Lung (tissue), 16 donors: ENCODE measurements around the gene LRRC40. TPM values are rescaled to one million over a fixed set of nuclear protein-coding genes. Genes with fewer than 3 reads are reported as not detected.

Experiments used
- ATAC-seq: fragments of 200-7000 bp; cut with Tn5 transposase; one replicate; pipeline ENCODE4 v1.9.1; 2020; ENCODE audit warnings: moderate number of reproducible peaks; ENCODE audit not compliant: insufficient read depth, low FRiP score
- DNase-seq, 3 donors: peaks; one replicate each; pipeline ENCODE4 v3.0.0-alpha.2; 2013 to 2017
- H3K27ac ChIP-seq, 2 donors: one replicate each; pipeline ENCODE4 v1.5.1; 2013; ENCODE audit warnings: mild to moderate bottlenecking in 2 of 2, moderate library complexity in 2 of 2, control low read depth in 1 of 2, inconsistent platforms in 1 of 2, low read depth in 1 of 2, low read length in 1 of 2
- H3K27me3 ChIP-seq, 3 donors: one replicate each; pipeline ENCODE4 v1.5.1; 2013; ENCODE audit warnings: low read length in 2 of 3; ENCODE audit not compliant: control insufficient read depth in 3 of 3, insufficient read depth in 3 of 3
- H3K36me3 ChIP-seq, 4 donors: one replicate each; pipeline ENCODE4 v1.5.1; 2013; ENCODE audit warnings: low read length in 4 of 4, mild to moderate bottlenecking in 1 of 4, moderate library complexity in 1 of 4; ENCODE audit not compliant: control insufficient read depth in 4 of 4, insufficient read depth in 4 of 4
- H3K4me1 ChIP-seq, 5 donors: one replicate each; pipeline ENCODE4 v1.5.1; 2013; ENCODE audit warnings: low read length in 5 of 5, mild to moderate bottlenecking in 2 of 5, moderate library complexity in 1 of 5; ENCODE audit not compliant: control insufficient read depth in 5 of 5, insufficient read depth in 5 of 5
- H3K4me3 ChIP-seq: one replicate; pipeline ENCODE4 v1.5.1; 2013; ENCODE audit warnings: mild to moderate bottlenecking, control low read depth, moderate library complexity
- H3K9ac ChIP-seq, 2 donors: one replicate each; pipeline ENCODE4 v1.5.1; 2013; ENCODE audit warnings: low read length in 2 of 2, control low read depth in 1 of 2; ENCODE audit not compliant: insufficient read depth in 1 of 2
- H3K9me3 ChIP-seq, 4 donors: one replicate each; pipeline ENCODE4 v1.5.1; 2013; ENCODE audit warnings: low read length in 3 of 4, mild to moderate bottlenecking in 1 of 4, moderate library complexity in 1 of 4; ENCODE audit not compliant: control insufficient read depth in 4 of 4, insufficient read depth in 3 of 4
- WGBS, 2 donors: extraction: QIAGEN DNeasy Blood & Tissue Kit; methylation state at CpG; one replicate each; pipeline ENCODE4 v1.1.7; 2013; 5-methylcytosine and 5-hydroxymethylcytosine counted together
- long read RNA-seq, 5 donors: transcript quantifications; one replicate each; lab custom pipeline, GENCODE V29; 2026
- polyA plus RNA-seq, 2 donors: library from polyadenylated mRNA; stranded (reverse); fragments of 200-250 nt; gene quantifications; one replicate each; pipeline ENCODE4 v1.2.1, GENCODE V29; 2013
- total RNA-seq, 2 donors: library from RNA; depleted of rRNA in 1 of 2; stranded (reverse); fragments of >200 nt in 1 of 2; gene quantifications; one replicate each; pipeline ENCODE4 v1.2.1, GENCODE V29; 2014 to 2021
- TF ChIP-seq, protein P1 (sequence below): IDR thresholded peaks from 2 replicates; pipeline ENCODE4 v1.5.1; 2012; ENCODE audit warnings: mild to moderate bottlenecking; ENCODE audit errors: control extremely low read depth, extremely low read depth
- donor health status: control.
- donor health status: control.
- donor health status: Bipolar disorder and iron deficiency.
- donor health status: healthy.
- donor health status: DM: yes; HTN: yes; CAD: no.

The LRRC40 gene
- total RNA-seq (10 to 100 TPM in 1 of 2 donors, 1 to 10 TPM in 1; 9.7 to 24.6 TPM), polyA plus RNA-seq (10 to 100 TPM in 1 of 2 donors, 1 to 10 TPM in 1; 7.5 to 11.6 TPM)
- long read RNA-seq, donor 1, transcript LRRC40-201 (15 exons, 2,884 nt) = major isoform, 6 of 6 reads
- long read RNA-seq, donor 1, partial matches to known transcripts = 0 of 6 reads
- long read RNA-seq, donor 1, other reads (novel, unspliced or antisense) = 0 of 6 reads
- long read RNA-seq, donor 2, partial matches to known transcripts = 412 of 418 reads
- long read RNA-seq, donor 2, other reads (novel, unspliced or antisense) = 5 of 418 reads
- long read RNA-seq, donor 3, partial matches to known transcripts = 8 of 11 reads
- long read RNA-seq, donor 3, other reads (novel, unspliced or antisense) = 0 of 11 reads
- long read RNA-seq, donor 4, partial matches to known transcripts = 5 of 5 reads
- long read RNA-seq, donor 4, other reads (novel, unspliced or antisense) = 0 of 5 reads
- long read RNA-seq, donor 5, transcript LRRC40-201 (15 exons, 2,884 nt) = major isoform, 10 of 1,157 reads
- long read RNA-seq, donor 5, partial matches to known transcripts = 1,106 of 1,157 reads
- long read RNA-seq, donor 5, other reads (novel, unspliced or antisense) = 41 of 1,157 reads

DNA sequence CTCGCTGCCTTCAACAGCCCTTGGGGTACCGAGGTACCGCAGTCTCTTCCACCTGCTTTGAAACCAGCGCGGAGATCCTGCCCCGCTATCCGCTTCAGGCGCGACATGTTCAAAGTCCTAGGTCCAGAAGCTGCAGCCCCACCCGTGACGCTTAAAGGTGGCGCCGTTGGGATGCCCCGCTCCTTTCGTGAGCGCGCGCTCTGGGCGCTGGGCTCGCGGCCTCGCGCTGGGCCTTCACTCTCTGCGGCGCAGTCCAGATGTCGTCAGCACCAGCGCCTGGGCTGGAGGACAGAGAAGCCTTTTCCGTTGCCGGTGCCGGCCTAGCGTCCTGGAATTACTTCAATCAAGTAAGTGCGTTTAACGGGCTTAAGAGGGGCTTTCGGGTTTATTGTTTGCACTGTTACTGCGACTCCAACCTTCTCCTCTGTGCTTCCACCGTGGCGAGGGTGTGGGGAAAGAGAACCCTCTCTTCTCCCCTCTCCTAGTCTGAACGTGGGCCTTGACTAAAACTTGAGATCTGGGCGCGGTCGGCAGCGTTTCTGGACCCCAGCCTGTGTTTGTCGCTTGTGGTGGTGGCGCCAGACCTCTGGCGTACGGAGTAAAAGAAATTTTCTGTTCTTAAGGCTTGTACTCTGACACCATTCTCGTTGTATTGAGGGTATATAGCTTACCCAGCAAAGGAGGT lies at the start of gene LRRC40:
Gene LRRC40, minus strand, starts transcription at position 146 of the 685 bp plus-strand sequence. Its CDS starts 39 bp downstream, at position 107.
- peaks cover 0 to 11% (median 4%) of the 10 kb centered on the region in 4 donors for H3K36me3 ChIP-seq
- H3K27ac ChIP-seq = peak within 1 kb of the TSS; percentile 91 to 92
- peak within 1 kb of the TSS; percentile 76 for H3K4me3 ChIP-seq
- peak within 1 kb of the TSS; percentile 96 to 99 for H3K9ac ChIP-seq
- no peaks in the 10 kb centered on the region for H3K27me3 ChIP-seq
- TF ChIP-seq, protein P1, sequence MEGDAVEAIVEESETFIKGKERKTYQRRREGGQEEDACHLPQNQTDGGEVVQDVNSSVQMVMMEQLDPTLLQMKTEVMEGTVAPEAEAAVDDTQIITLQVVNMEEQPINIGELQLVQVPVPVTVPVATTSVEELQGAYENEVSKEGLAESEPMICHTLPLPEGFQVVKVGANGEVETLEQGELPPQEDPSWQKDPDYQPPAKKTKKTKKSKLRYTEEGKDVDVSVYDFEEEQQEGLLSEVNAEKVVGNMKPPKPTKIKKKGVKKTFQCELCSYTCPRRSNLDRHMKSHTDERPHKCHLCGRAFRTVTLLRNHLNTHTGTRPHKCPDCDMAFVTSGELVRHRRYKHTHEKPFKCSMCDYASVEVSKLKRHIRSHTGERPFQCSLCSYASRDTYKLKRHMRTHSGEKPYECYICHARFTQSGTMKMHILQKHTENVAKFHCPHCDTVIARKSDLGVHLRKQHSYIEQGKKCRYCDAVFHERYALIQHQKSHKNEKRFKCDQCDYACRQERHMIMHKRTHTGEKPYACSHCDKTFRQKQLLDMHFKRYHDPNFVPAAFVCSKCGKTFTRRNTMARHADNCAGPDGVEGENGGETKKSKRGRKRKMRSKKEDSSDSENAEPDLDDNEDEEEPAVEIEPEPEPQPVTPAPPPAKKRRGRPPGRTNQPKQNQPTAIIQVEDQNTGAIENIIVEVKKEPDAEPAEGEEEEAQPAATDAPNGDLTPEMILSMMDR = no peak
- H3K9me3 ChIP-seq = no peaks in the 10 kb centered on the region
- peak; percentile 100 for ATAC-seq
- WGBS, 2 donors = 0% methylated on average over 47 of the region's 47 CpGs
- peak; percentile 98 to 99 (median 98) for DNase-seq
- H3K4me1 ChIP-seq = peaks cover 0 to 27% (median 12%) of the 10 kb centered on the region in 5 donors

DNA sequence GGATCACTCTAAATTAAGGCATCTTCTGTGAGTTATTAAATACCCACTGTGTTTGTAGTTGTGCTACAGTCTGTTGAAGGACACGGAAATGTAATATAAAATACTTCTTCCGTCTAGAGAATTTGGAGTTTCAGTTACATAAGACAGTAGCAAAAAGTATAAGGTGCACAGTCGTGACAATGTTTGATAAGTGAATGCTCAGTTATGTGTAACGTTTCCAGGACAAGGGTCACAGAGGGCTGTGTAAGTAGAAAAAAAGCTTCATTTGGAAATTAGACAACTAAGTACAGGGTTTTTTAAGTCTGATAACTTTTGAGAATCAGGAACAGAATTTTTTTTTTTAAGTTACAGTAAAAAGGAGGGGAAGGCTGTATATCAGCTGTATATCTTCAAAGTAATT lies 43.4 kb upstream of the LRRC40 start:
- H3K9ac ChIP-seq = no peak overlapping the region
- no peaks in the 10 kb centered on the region for H3K27me3 ChIP-seq
- no peak for DNase-seq
- H3K4me3 ChIP-seq = no peak overlapping the region
- TF ChIP-seq, protein P1 = no peak
- ATAC-seq = no peak
- no peak overlapping the region for H3K27ac ChIP-seq
- no peaks in the 10 kb centered on the region for H3K4me1 ChIP-seq
- no peaks in the 10 kb centered on the region for H3K9me3 ChIP-seq
- peaks cover 7 to 68% (median 41%) of the 10 kb centered on the region in 4 donors for H3K36me3 ChIP-seq
- WGBS, 2 donors = 85 to 91% methylated on average over 4 of the region's 4 CpGs

DNA sequence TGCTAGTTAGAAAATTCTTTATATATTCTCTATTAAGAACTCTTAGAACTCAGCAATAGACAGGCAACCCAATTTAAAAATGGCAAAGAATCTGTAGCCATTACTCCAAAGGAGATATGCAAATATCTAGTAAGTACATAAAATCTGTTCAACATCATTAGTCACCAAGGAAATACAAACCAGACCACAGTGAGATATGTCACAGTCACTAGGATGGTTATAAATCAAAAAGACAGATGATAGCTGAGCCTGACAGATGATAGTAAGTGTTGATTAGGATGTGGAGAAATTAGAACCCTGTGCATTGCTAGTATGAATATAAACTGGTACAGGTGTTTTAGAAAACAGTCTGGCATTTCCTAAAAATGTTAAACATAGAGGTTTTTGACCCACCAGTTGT lies 42.4 kb upstream of the LRRC40 start:
- no peak overlapping the region for H3K27ac ChIP-seq
- H3K4me1 ChIP-seq = no peaks in the 10 kb centered on the region
- no peak overlapping the region for H3K4me3 ChIP-seq
- H3K9me3 ChIP-seq = no peaks in the 10 kb centered on the region
- no peaks in the 10 kb centered on the region for H3K27me3 ChIP-seq
- peaks cover 7 to 76% (median 43%) of the 10 kb centered on the region in 4 donors for H3K36me3 ChIP-seq
- no peak overlapping the region for H3K9ac ChIP-seq
- ATAC-seq = no peak
- DNase-seq = no peak
- TF ChIP-seq, protein P1 = no peak
